ENCODE data around the gene JMJD6.
"Not testable (repeated sequence)": the region's sequence is repeated elsewhere in the genome, so short reads cannot be mapped to it uniquely, and the experiment has no call there.

Gene JMJD6

DNA sequence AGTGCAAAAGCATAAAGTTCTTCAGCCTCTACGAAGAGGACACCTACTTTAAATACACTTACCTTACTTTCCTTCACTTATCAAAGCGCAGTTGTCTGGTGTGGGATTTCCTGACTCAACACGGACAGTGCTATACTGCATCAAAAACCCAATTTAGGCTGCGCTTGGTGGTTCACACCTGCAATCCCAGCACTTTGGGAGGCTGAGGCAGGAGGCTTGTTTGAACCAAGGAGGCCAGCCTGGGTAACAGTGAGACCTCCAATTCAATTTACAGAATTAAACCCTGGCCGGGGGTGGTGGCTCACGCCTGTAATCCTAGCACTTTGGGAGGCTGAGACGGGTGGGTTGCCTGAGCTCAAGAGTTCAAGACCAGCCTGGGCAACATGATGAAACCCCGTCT lies 4.1 kb downstream of the JMJD6 start:
- DNase-seq = no peak
- in situ Hi-C loops (cut with HindIII; ENCODE audit: low pct_ligation_motif_present, low pct_unique_long_range_greater_than_20kb, low sequenced_read_pairs) = no loop called here

DNA sequence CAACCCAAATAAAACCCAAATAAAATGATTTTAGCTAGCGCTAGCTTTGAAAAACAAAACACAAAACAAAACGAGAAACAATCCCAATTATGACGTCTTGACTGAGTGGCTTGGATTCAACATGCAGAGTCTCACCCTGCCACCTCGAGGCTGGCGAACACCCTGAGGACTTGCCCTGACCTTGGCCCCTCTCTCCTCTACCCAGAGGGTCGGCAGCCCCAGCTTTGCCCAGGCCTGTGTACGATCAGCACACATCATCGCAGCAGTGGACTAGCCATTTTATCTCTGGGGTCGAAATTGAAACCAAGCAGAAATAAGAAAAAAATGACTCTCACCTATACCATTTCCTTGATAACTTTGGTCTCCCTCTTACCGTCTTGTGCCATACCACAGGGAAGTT lies 4.9 kb downstream of the JMJD6 start:
- in situ Hi-C loops (cut with HindIII; ENCODE audit: low pct_ligation_motif_present, low pct_unique_long_range_greater_than_20kb, low sequenced_read_pairs) = no loop called here
- DNase-seq = no peak

DNA sequence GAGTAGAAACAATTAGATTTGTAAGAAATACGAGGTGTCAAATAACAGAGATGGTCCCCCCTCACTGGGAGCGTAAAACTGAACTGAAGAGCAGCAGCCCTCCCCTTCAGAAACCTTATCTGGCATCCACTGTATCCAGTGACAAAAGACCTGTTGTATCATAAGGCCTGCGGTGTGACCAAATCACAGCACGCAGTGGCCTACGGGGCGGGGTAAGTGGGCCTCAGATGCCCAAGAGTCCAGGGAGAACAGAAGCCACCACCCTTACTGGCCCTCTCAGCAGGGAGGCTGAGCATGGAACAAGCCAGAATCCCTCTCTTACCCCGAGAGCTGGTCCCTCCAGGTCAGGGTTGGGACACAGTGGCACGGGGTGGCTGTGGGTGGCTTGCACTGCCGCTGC lies 5.5 kb downstream of the JMJD6 start:
- DNase-seq = no peak
- in situ Hi-C loops (cut with HindIII; ENCODE audit: low pct_ligation_motif_present, low pct_unique_long_range_greater_than_20kb, low sequenced_read_pairs) = no loop called here

DNA sequence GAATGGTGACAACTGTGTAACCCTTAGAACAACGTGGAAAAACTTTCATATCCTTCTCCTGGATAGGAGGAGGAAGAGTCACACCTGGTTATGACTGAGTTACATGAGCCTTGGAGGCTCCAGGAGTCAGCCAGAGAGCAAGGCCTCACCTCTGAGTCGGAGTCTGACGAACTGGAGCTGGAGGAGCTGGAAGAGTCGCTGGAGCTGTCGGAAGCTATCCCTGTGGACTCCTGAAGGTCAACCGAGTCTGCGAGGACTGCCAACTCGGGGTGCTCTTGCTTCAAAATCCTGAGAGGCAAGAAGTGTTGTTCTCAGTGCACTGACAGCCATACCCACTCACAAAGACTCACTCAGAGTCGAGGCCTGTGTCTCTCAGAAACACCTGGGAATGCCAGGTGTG lies 6.2 kb downstream of the JMJD6 start:
- no peak for DNase-seq
- in situ Hi-C loops (cut with HindIII; ENCODE audit: low pct_ligation_motif_present, low pct_unique_long_range_greater_than_20kb, low sequenced_read_pairs) = no loop called here

DNA sequence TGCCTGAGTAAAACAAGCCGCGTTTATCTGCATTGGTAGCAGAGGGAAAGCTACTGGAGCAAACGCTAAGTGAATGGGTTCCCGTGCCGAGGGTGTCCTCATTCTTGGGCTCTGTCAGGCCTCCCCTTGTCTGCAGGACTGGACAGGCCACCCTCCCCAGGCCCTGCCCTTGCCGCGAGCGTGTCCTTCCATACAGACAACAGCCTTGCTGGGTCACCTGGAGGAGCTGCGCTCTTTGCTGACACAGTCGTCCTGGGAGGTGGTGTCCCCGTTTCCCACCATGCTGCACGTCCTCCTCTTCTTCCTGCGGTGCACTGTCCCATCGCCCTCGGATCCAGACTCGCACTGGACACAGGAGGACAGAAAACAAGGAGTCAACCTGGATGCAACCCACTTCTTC lies 7.9 kb downstream of the JMJD6 start:
- DNase-seq = no peak
- in situ Hi-C loops (cut with HindIII; ENCODE audit: low pct_ligation_motif_present, low pct_unique_long_range_greater_than_20kb, low sequenced_read_pairs) = no loop called here

DNA sequence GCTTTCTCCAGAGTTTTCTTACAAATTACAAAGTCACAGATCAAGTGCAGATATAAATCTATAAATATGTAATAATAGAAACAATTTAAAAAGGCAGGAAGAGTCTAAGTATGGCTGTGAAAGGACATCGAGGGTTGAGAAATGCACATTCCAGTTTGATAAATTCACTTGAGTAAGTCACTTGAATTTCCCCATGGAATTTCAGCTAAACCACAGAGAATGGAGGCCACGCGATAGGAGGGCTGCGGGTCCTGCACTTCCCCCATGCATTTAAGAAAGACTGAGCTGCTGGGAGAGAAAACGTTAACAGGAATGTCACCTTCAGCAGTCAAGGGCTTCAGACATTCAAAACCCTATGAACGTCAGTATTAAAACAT lies 9.6 kb downstream of the JMJD6 start:
- in situ Hi-C loops (cut with HindIII; ENCODE audit: low pct_ligation_motif_present, low pct_unique_long_range_greater_than_20kb, low sequenced_read_pairs) = no loop called here
- DNase-seq = no peak

DNA sequence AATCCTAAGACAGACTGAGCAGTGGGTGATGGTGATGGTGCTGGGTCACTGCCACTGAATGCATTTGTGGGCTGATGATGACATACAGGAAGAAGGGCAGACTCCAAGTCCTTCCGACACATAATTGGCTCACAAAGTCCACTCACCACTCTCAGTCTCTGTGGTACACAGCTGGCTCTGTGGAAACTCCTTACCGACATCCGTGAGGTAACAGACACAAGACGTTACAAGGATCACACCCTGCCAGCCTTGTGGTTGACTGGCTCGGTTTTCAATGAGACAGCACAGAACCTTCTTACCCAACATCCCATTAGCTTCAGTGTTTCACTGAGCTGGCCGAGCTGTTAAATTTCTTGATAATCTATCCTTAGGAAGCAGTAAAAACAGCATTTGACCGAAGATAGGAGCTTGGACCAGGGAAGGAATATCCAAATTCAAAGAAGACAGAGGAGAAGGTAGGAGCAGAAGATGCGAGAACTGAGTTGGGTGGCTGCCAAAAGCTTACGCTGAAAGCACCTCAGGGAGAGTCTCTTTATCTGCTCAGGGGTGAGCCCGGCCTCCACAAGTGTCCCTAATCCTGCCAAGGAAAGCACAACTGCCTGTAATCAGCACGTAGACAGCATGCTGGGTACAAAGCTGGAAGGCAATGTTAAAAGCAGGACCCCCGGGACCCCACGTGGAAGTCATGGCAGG lies 10.1 kb downstream of the JMJD6 start:
- no peak for DNase-seq
- in situ Hi-C loops (cut with HindIII; ENCODE audit: low pct_ligation_motif_present, low pct_unique_long_range_greater_than_20kb, low sequenced_read_pairs) = no loop called here

DNA sequence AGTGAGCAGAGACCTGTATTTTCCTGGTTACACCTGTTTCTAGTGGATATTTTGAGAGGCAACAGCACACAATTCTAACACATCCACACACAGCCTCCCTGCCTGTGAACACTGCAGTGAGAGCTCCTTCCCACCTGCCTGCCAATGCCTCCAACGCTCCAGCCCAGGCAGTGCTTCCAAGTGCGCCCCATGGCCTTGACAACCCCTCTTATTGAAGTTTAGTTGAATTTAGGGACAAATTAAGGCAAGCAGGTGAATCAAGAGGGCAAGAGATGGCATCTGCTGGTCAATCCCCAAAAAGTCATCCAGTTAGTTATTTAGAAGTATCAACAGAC lies 10.9 kb downstream of the JMJD6 start:
- no peak for DNase-seq
- in situ Hi-C loops (cut with HindIII; ENCODE audit: low pct_ligation_motif_present, low pct_unique_long_range_greater_than_20kb, low sequenced_read_pairs) = no loop called here

DNA sequence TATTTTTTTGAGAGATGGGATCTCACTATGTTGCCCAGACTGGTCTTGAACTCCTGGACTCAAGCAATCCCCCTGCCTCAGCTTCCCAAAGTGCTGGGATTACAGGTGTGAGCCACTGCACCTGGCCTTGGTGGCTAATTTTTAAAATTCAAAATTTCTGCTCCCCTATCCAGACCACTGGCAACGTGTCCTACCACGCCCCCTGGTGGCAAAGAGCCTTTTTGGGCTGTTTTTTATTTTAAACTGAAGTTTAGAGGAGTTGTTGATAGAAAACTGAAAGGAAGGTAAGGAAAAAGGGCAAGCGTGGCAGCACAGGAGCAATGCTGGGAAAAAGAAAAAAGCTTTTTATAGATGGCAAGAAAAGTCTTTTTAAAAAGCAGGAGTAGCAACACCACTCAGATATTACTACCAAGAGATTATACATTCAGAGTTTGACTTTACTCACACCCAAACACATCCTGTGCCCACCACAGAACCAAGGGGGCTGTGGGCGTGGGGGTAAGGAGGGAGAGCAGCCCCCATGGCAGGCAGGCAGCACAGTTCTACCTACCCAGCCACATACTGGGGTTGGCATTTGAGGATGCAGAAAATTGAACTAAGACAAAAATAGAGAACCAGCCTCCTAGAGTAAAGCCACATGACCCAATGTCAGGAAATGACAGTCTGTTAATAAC lies 11.4 kb downstream of the JMJD6 start:
- in situ Hi-C loops (cut with HindIII; ENCODE audit: low pct_ligation_motif_present, low pct_unique_long_range_greater_than_20kb, low sequenced_read_pairs) = no loop called here
- peak; percentile 59 for DNase-seq

DNA sequence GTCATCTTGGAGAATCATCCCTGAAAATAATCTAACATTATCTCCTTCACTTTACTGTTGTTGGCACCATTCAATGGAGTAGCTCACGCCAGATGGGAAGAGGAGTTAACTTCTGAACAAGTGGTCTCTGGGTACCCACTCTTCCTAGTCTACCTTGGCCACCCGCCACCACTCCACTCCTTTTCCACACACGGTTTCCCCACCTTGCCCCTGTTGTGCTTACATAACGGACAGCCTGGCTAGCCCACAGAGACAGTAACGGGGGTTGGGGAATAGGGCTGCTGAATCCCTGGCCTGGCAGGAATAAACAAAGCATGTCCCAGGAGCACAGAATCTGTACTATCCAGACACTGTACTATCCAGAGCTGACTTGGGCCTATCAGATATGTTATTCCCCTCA lies 12.1 kb downstream of the JMJD6 start:
- DNase-seq = no peak
- in situ Hi-C loops (cut with HindIII; ENCODE audit: low pct_ligation_motif_present, low pct_unique_long_range_greater_than_20kb, low sequenced_read_pairs) = no loop called here

DNA sequence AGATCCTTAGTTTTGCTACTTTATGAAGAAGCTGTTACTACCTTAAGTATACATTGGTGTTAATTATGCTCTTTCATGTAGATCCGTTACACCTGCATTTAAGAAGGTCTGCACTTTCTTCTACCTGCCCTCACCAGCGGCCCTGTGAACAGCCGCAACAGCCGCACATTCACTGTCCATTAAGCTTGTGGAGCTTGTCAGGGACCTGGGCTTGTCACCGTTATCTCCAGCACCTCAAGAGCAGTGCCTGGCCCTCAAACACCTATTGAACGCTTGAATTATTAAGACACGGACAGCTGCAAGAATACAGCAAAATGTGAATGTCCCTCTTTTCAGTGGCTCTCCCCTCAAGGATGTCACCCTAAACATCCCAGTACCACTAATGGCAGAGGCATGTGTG lies 12.6 kb downstream of the JMJD6 start:
- in situ Hi-C loops (cut with HindIII; ENCODE audit: low pct_ligation_motif_present, low pct_unique_long_range_greater_than_20kb, low sequenced_read_pairs) = no loop called here
- DNase-seq = no peak

DNA sequence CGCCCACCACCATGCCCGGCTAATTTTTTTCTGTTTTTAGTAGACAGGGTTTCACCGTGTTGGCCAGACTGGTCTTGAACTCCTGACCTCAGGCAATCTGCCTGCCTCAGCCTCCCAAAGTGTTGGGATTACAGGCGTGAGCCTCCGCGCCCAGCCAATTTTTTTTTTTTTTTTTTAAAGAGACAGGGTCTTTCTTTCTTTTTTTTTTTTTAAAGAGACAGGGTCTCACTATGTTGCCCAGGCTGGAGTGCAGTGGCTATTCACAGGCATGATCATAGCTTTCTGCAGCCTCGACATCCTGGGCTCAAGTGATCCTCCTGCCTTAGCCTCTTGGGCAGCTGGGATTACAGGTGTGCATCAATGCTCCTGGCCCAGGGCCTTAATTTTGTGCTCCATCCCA lies 14.1 kb downstream of the JMJD6 start:
- DNase-seq; in situ Hi-C loops (cut with HindIII; ENCODE audit: low pct_ligation_motif_present, low pct_unique_long_range_greater_than_20kb, low sequenced_read_pairs): not testable (repeated sequence)

DNA sequence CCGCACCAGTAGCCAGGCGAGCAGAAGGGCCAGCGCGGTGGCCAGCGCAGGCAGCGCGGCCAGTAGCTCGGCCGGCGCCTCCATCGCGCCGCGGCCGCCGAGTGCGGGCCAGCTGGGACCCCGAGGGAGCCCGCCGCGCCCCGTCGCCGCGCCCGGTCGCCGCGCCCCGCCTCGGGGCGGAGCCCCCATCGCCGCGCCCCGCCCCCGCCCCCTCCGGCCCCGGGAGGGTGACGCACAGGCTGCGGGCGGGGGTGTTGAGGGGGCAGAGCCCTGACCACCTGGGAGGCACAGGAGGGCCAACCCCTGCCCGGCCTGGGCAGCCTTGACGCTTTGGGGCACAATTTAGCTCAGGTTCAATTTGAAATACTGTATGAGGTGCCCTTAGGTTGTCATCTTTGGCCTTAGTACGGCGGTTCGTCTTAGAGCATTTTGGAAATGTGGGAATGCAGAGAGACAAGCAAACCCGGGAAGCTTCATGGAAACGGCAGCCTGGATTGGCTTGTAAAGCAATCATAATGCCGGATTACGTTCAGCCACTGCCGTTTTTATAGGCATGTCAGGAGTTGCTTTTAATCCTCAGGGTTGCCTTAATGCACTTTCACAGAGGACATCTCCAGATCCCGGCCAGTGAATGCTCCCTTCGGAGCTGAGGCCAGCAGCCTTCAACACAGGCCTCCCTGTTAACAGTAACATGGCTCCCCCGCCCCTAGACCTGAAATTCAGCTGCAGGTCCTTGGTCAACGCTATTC lies 15.4 kb downstream of the JMJD6 start, which contains the start of gene MXRA7:
TSS of gene MXRA7 (minus strand) at position 103 of the 749 bp plus-strand sequence. CDS start at position 84, 19 bp downstream.
- in situ Hi-C loops (cut with HindIII; ENCODE audit: low pct_ligation_motif_present, low pct_unique_long_range_greater_than_20kb, low sequenced_read_pairs) = no loop called here
- DNase-seq = peak; percentile 76

DNA sequence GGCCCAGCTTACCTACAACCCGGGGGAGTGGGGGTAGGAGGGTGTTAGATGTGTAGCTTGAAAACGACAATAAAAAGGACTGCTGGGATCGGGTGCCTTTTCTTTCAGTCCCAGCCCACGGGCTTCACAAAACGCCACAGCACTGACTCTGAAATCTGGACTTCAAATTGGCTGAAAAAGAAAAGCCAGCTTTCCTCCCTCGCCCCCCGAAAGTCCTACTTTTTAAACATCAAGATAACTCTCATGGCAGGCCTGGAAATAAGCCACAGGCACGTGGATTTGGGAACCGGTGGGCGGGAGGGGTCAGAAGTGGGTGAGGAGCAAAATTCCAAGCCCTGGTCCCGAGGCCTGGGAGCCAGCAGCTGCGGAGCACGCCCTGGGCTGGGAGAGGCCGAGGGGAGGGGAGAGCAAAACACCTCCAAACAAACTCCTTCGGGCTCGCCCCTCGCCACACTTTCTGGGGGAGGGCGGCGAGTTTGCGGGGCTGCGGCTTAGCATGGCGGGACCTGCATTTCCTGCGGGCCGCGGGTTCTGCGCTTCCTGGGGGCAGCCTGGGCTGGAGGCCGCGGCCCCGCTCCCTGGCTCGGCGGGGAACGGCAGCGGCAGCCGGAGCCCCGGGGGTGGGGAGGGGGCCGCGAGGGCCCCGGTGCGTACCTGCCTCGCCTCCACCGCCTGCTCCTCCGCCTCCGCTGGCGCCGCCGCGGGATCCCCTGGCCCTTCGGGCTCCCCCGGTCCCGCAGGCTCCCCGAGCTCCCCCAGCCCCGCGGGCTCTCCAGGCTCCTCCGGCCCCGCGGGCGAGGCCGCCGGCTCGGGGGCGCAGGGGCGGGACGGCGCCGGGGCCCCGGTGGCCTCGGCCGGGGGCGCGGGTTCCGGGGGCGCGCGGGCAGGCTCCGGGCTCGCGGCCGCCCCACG lies 16.2 kb downstream of the JMJD6 start:
- DNase-seq; in situ Hi-C loops (cut with HindIII; ENCODE audit: low pct_ligation_motif_present, low pct_unique_long_range_greater_than_20kb, low sequenced_read_pairs): not testable (repeated sequence)

DNA sequence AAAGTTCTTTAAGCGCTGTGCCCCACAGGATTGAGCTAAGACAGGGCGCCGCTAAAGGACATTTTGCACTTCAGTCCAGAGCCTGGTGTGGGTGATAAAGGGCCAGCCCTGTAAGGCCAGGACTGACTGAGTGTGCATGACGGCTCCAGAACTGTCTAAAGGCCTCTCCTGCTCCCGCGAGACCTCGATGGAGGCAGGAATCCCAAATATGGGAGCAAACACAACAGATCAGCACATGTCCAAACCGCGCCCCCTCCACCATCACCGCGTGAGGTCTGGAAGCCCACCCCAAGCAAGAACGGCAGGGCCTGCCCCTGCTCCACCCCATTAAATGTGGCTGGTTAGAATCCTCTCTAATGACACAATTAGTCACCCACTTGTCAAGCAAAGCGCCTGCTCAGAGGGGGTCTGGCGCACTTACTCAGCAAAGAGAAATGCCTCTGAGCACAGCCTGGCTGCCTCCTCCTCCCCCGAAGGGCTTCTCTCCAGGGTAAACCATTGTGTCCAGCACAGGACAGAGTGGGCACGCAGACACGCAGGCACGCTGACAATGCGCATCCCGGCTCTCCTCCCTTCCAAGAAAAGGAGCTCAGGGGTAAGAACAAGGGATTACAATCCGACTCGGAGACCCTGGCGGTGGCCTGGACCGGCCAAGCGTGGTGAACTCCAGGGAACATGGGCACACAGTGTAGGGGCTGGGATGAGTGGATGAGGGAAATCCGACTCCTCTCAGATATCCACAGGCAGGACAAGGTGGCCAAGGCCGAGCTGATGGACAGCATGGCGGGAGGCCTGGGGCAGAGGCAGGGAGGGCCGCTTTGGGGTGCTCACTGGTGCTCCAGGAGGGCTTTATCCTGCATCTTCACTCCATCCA lies 17.1 kb downstream of the JMJD6 start:
- in situ Hi-C loops (cut with HindIII; ENCODE audit: low pct_ligation_motif_present, low pct_unique_long_range_greater_than_20kb, low sequenced_read_pairs) = no loop called here
- DNase-seq = peak; percentile 99

DNA sequence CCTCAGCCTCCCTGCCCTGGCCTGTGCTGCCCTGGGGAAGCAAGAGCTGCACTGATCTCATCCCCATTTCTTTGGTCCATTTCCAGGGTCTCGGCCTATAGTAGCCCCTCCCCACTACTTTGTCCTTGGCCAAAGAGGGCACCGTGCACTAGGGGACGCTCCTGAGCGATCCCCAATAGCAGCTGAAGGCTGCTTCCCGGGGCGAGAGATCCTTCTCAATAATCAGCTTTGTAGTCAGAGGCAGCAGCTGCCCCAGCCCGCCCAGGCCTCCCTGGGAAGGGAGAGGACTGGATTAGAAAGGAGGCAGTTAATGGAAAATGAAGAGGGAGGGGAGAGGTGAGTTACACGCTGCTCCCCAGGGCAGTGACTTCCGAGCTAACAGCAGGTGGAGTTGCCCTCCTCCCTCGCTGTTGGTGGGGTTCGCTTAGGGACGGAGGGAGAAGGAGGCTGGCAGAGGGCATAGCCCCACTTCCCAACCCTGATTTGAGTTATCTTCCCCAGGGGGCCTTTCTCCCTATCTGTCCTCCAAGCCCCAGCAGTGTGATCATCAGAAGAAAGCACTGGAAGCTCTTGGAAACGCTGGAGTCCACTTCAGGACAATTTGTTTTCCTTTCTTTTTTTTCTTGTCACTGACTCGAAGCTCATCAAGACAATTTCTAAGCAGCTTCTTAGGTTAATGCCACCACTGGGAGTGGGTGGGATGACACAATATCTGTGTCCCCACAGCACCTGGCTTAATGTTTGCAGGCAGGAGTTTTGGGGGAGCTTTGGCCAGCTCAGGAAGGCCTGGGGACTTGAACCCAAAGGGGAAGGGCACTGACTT lies 18.2 kb downstream of the JMJD6 start:
- in situ Hi-C loops (cut with HindIII; ENCODE audit: low pct_ligation_motif_present, low pct_unique_long_range_greater_than_20kb, low sequenced_read_pairs) = no loop called here
- peak; percentile 57 for DNase-seq

DNA sequence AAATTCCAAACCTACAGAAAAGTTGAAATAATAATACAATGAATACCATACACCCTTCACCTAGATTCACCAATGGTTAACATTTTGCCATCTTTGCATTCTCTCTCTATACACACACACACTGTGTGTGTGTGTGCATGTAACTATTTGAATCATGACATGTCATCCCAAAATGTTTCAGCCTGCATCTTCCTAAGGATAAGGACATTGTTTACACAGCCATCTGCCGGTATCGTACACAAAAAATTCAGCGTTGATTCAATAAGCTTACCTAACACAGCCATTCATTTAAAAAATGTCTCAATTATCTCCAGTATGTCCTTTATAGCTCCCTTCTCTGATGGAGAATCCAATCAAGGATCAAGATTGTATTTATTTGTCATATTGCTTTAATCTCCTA lies 19.6 kb downstream of the JMJD6 start:
- no peak for DNase-seq

More for the DNA sequence above, 19.6 kb downstream of the JMJD6 start:
- in situ Hi-C loops (cut with HindIII; ENCODE audit: low pct_ligation_motif_present, low pct_unique_long_range_greater_than_20kb, low sequenced_read_pairs) = no loop called here
